HUES48 (cell line): ENCODE data around the gene THAP6.
A peak's percentile ranks its signal among the peaks of the same experiment; 100 is the strongest.
"Not testable (repeated sequence)": the region's sequence is repeated elsewhere in the genome, so short reads cannot be mapped to it uniquely, and the experiment has no call there.

Source experiments
- H3K27ac ChIP-seq: one replicate; pipeline ENCODE4 v1.7.0; 2013; ENCODE audit warnings: low read depth, low read length, inconsistent platforms
- H3K27me3 ChIP-seq: 2 replicates; pipeline ENCODE4 v1.6.1; 2013; ENCODE audit warnings: mild to moderate bottlenecking, low read length; ENCODE audit not compliant: control insufficient read depth, insufficient read depth
- H3K36me3 ChIP-seq: 2 replicates; pipeline ENCODE4 v1.6.1; 2013; ENCODE audit warnings: low read length; ENCODE audit not compliant: control insufficient read depth, insufficient read depth
- H3K4me1 ChIP-seq: 2 replicates; pipeline ENCODE4 v1.6.1; 2013; ENCODE audit warnings: mild to moderate bottlenecking, low read length; ENCODE audit not compliant: control insufficient read depth, insufficient read depth
- H3K4me3 ChIP-seq: 2 replicates; pipeline ENCODE4 v1.5.1; 2013; ENCODE audit warnings: mild to moderate bottlenecking, low read depth, low read length
- H3K9ac ChIP-seq: 2 replicates; pipeline ENCODE4 v1.6.1; 2013; ENCODE audit warnings: mild to moderate bottlenecking, low read depth, low read length, moderate library complexity
- H3K9me3 ChIP-seq: 2 replicates; pipeline ENCODE4 v1.6.1; 2013; ENCODE audit warnings: low read length; ENCODE audit not compliant: control insufficient read depth, insufficient read depth

THAP6 gene

GRCh38 chr4:75499900-75500299 lies 14.4 kb upstream of the THAP6 start:
- Histone ChIP-seq H3K27ac (no peak overlapping the region), H3K27me3 (no peaks in the 10 kb centered on the region), H3K9ac (no peak overlapping the region), H3K4me1 (no peaks in the 10 kb centered on the region), H3K9me3 (no peaks in the 10 kb centered on the region), H3K4me3 (no peak overlapping the region), H3K36me3 (peaks cover 54% of the 10 kb centered on the region)

- no peak overlapping the region for H3K4me3 ChIP-seq
- no peak overlapping the region for H3K9ac ChIP-seq
- no peaks in the 10 kb centered on the region for H3K27me3 ChIP-seq
- no peak overlapping the region for H3K27ac ChIP-seq
- peaks cover 62% of the 10 kb centered on the region for H3K36me3 ChIP-seq
- no peaks in the 10 kb centered on the region for H3K4me1 ChIP-seq
- H3K9me3 ChIP-seq = no peaks in the 10 kb centered on the region
These were observed 11.6 kb upstream of the THAP6 start for GRCh38 chr4:75502671-75503070.

- Histone ChIP-seq H3K36me3 (peaks cover 62% of the 10 kb centered on the region), H3K27ac (peak overlapping the region; percentile 7), H3K9me3 (no peaks in the 10 kb centered on the region), H3K4me3 (no peak overlapping the region), H3K27me3 (no peaks in the 10 kb centered on the region), H3K9ac (no peak overlapping the region), H3K4me1 (no peaks in the 10 kb centered on the region)
These were observed 8.6 kb upstream of the THAP6 start for GRCh38 chr4:75505630-75506029.

GRCh38 chr4:75509592-75509991 lies 4.7 kb upstream of the THAP6 start:
- H3K27me3 ChIP-seq, H3K9me3 ChIP-seq, H3K9ac ChIP-seq, H3K27ac ChIP-seq, H3K4me3 ChIP-seq: not testable (repeated sequence)
- Histone ChIP-seq H3K36me3 (peaks cover 42% of the 10 kb centered on the region), H3K4me1 (peaks cover 27% of the 10 kb centered on the region)

- Histone ChIP-seq H3K9me3 (no peaks in the 10 kb centered on the region), H3K27ac (peak overlapping the region; percentile 81), H3K4me3 (peak overlapping the region; percentile 83), H3K4me1 (peaks cover 34% of the 10 kb centered on the region), H3K36me3 (peaks cover 26% of the 10 kb centered on the region), H3K27me3 (no peaks in the 10 kb centered on the region), H3K9ac (no peak overlapping the region; the same call in 1 of the 2 replicates)
These were observed 2.4 kb upstream of the THAP6 start for GRCh38 chr4:75511841-75512240.

GRCh38 chr4:75512386-75513211 lies 1.7 kb upstream of the THAP6 start:
- no peak overlapping the region for H3K9ac ChIP-seq
- H3K36me3 ChIP-seq = peaks cover 24% of the 10 kb centered on the region
- H3K4me3 ChIP-seq = peak overlapping the region; percentile 83
- H3K27me3 ChIP-seq = no peaks in the 10 kb centered on the region
- H3K4me1 ChIP-seq = peaks cover 34% of the 10 kb centered on the region
- peak overlapping the region; percentile 81 for H3K27ac ChIP-seq
- no peaks in the 10 kb centered on the region for H3K9me3 ChIP-seq

- peaks cover 34% of the 10 kb centered on the region for H3K4me1 ChIP-seq
- no peaks in the 10 kb centered on the region for H3K9me3 ChIP-seq
- no peaks in the 10 kb centered on the region for H3K27me3 ChIP-seq
- peak overlapping the region; percentile 85 for H3K9ac ChIP-seq
- H3K4me3 ChIP-seq = peak overlapping the region; percentile 83
- H3K27ac ChIP-seq = peak overlapping the region; percentile 95
- peaks cover 23% of the 10 kb centered on the region for H3K36me3 ChIP-seq
These were observed 645 bp upstream of the THAP6 start for GRCh38 chr4:75513526-75514130.

- Histone ChIP-seq H3K27me3 (no peaks in the 10 kb centered on the region), H3K9me3 (no peaks in the 10 kb centered on the region), H3K4me1 (peaks cover 34% of the 10 kb centered on the region), H3K4me3 (peak overlapping the region; percentile 83), H3K9ac (peak overlapping the region; percentile 85), H3K27ac (peak overlapping the region; percentile 95), H3K36me3 (peaks cover 26% of the 10 kb centered on the region)
These were observed 808 bp downstream of the THAP6 start for GRCh38 chr4:75514949-75515612.

- no peaks in the 10 kb centered on the region for H3K27me3 ChIP-seq
- no peaks in the 10 kb centered on the region for H3K9me3 ChIP-seq
- no peak overlapping the region for H3K27ac ChIP-seq
- H3K9ac ChIP-seq = no peak overlapping the region
- peaks cover 32% of the 10 kb centered on the region for H3K36me3 ChIP-seq
- peaks cover 29% of the 10 kb centered on the region for H3K4me1 ChIP-seq
- H3K4me3 ChIP-seq = no peak overlapping the region
These were observed 1.9 kb downstream of the THAP6 start for GRCh38 chr4:75516144-75516543.

GRCh38 chr4:75519452-75519851 lies 5.2 kb downstream of the THAP6 start:
- not testable (repeated sequence) for H3K4me3 ChIP-seq, H3K4me1 ChIP-seq, H3K27ac ChIP-seq, H3K27me3 ChIP-seq, H3K9ac ChIP-seq, H3K9me3 ChIP-seq
- H3K36me3 ChIP-seq = peaks cover 59% of the 10 kb centered on the region

- Histone ChIP-seq H3K4me1 (no peaks in the 10 kb centered on the region), H3K9ac (no peak overlapping the region), H3K36me3 (peaks cover 83% of the 10 kb centered on the region), H3K27ac (no peak overlapping the region), H3K4me3 (no peak overlapping the region), H3K27me3 (no peaks in the 10 kb centered on the region), H3K9me3 (no peaks in the 10 kb centered on the region)
These were observed 10.8 kb downstream of the THAP6 start for GRCh38 chr4:75525086-75525485.
